A549 (cell line): ENCODE results near the gene MEI4. TPM values are rescaled to one million over a fixed set of nuclear protein-coding genes. Genes with fewer than 3 reads are reported as not detected.

Source experiments
- ATAC-seq, 2 experiments: fragments of 200-7000 bp in 1 of 2; fragments of >200 bp in 1 of 2; cut with Nextera tagmentation in 1 of 2; cut with Tn5 transposase in 1 of 2; 3 replicates each; pipeline versions ENCODE4 v1.8.0 to v1.9.1; 2018 to 2020; ENCODE audit warnings: mild to moderate bottlenecking in 1 of 2, moderate library complexity in 1 of 2
- CTCF ChIA-PET: fragments of 300-600 bp; sonication (Branson Sonifier 250); formaldehyde crosslinking; extraction: SDS; loops from one replicate; lab custom pipeline; 2021; ENCODE audit warnings: antibody characterized with exemption, inconsistent platforms; lab: Yijun Ruan, JAX
- POLR2A ChIA-PET: fragments of 350-600 bp; formaldehyde crosslinking; extraction: SDS; loops from one replicate; lab custom pipeline; 2021; ENCODE audit warnings: antibody characterized with exemption, inconsistent platforms; lab: Yijun Ruan, JAX
- DNase-seq, 2 experiments: peaks; one replicate each; pipeline versions ENCODE4 v3.0.0 to v3.0.0-alpha.2; 2011 to 2016; ENCODE audit warnings: low read depth in 1 of 2, low spot score in 1 of 2
- FAIRE-seq: peaks from 2 replicates; lab custom pipeline; 2011; peaks lifted over from hg19 to GRCh38; lab: Jason Lieb, UNC
- H3K27ac ChIP-seq, 2 experiments: fragments of >200 bp; sonication (Bioruptor Twin); formaldehyde crosslinking; 3 replicates each; pipeline ENCODE4 v1.5.1; 2016 to 2017
- H3K4me1 ChIP-seq: fragments of >200 bp; sonication (Bioruptor Twin); formaldehyde crosslinking; 3 replicates; pipeline ENCODE4 v1.6.1; 2016
- H3K4me2 ChIP-seq: fragments of >200 bp; sonication (Bioruptor Twin); formaldehyde crosslinking; 3 replicates; pipeline ENCODE4 v1.6.1; 2016
- H3K4me3 ChIP-seq: fragments of >200 bp; sonication (Bioruptor Twin); formaldehyde crosslinking; 3 replicates; pipeline ENCODE4 v1.5.1; 2016
- H3K9me3 ChIP-seq: fragments of >200 bp; sonication (Bioruptor Twin); formaldehyde crosslinking; 3 replicates; pipeline ENCODE4 v1.6.1; 2016
- BCL3 ChIP-seq: fragments of >200 bp; sonication (Bioruptor Twin); formaldehyde crosslinking; IDR thresholded peaks from 3 replicates; pipeline ENCODE4 v1.6.1; 2016
- CBX2 ChIP-seq: fragments of 200-600 bp; sonication (generic); IDR thresholded peaks from 2 replicates; pipeline ENCODE4 v1.6.1; 2016; ENCODE audit warnings: low read depth, mild to moderate bottlenecking, borderline replicate concordance
- CBX8 ChIP-seq: fragments of 200-600 bp; sonication (generic); IDR thresholded peaks from 2 replicates; pipeline ENCODE4 v1.6.1; 2016
- CTCF ChIP-seq: fragments of >200 bp; sonication (Bioruptor Twin); formaldehyde crosslinking; IDR thresholded peaks from 3 replicates; pipeline ENCODE4 v1.5.1; 2016
- EHF ChIP-seq: fragments of 250-450 bp; sonication (Bioruptor Pico); IDR thresholded peaks from 2 replicates; pipeline ENCODE4 v1.5.0; 2020; ENCODE audit warnings: mild to moderate bottlenecking
- EP300 ChIP-seq, 2 experiments: fragments of >200 bp; sonication (Bioruptor Twin); formaldehyde crosslinking; IDR thresholded peaks; 2 replicates in 1 of 2; 3 replicates in 1 of 2; pipeline ENCODE4 v1.6.1; 2016 to 2017
- FOSB ChIP-seq: fragments of 250-450 bp; sonication (Bioruptor Pico); IDR thresholded peaks from 2 replicates; pipeline ENCODE4 v1.5.0; 2020; ENCODE audit warnings: mild to moderate bottlenecking, moderate library complexity
- FOSL2 ChIP-seq, 2 experiments: fragments of 450-650 bp in 1 of 2; fragments of >200 bp in 1 of 2; sonication (Bioruptor Twin) in 1 of 2; formaldehyde crosslinking; IDR thresholded peaks; 2 replicates each; pipeline versions ENCODE4 v1.5.0 to v1.6.1; 2016 to 2020; ENCODE audit warnings: mild to moderate bottlenecking in 1 of 2, moderate library complexity in 1 of 2
- HOXB5 ChIP-seq: fragments of 250-450 bp; sonication (Bioruptor Pico); IDR thresholded peaks from 2 replicates; pipeline ENCODE4 v1.5.0; 2020; ENCODE audit warnings: mild to moderate bottlenecking, moderate library complexity
- JUNB ChIP-seq: fragments of >200 bp; sonication (Bioruptor Twin); formaldehyde crosslinking; IDR thresholded peaks from 2 replicates; pipeline ENCODE4 v1.6.1; 2016
- KDM1A ChIP-seq: fragments of 200-600 bp; sonication (generic); IDR thresholded peaks from 2 replicates; pipeline ENCODE4 v1.6.1; 2016; ENCODE audit warnings: low read depth, mild to moderate bottlenecking
- KDM5A ChIP-seq: fragments of 200-600 bp; sonication (generic); IDR thresholded peaks from 2 replicates; pipeline ENCODE4 v1.6.1; 2016; ENCODE audit warnings: antibody characterized with exemption, mild to moderate bottlenecking
- MAX ChIP-seq: IDR thresholded peaks from 2 replicates; pipeline ENCODE4 v1.6.1; 2012
- NR3C1 ChIP-seq: fragments of >200 bp; sonication (Bioruptor Twin); formaldehyde crosslinking; IDR thresholded peaks from 3 replicates; pipeline ENCODE4 v1.6.1; 2017
- PBX3 ChIP-seq: IDR thresholded peaks from 2 replicates; pipeline ENCODE4 v1.6.1; 2012
- PHF8 ChIP-seq: fragments of 200-600 bp; sonication (generic); IDR thresholded peaks from 2 replicates; pipeline ENCODE4 v1.6.1; 2016; ENCODE audit warnings: low read depth, mild to moderate bottlenecking, antibody characterized with exemption, moderate library complexity, borderline replicate concordance
- POLR2A ChIP-seq: IDR thresholded peaks from 2 replicates; pipeline ENCODE4 v1.6.1; 2012; ENCODE audit warnings: mild to moderate bottlenecking, low read length
- RAD21 ChIP-seq, 2 experiments: fragments of >200 bp in 1 of 2; sonication (Bioruptor Twin) in 1 of 2; formaldehyde crosslinking in 1 of 2; IDR thresholded peaks in 1 of 2; conservative IDR thresholded peaks in 1 of 2; 2 replicates in 1 of 2; 3 replicates in 1 of 2; pipeline ENCODE4 v1.6.1; 2012 to 2018; ENCODE audit warnings: inconsistent platforms in 1 of 2
- SREBF2 ChIP-seq: fragments of 450-650 bp; IDR thresholded peaks from 2 replicates; pipeline ENCODE4 v1.6.1; 2014; ENCODE audit warnings: mild to moderate bottlenecking, moderate library complexity
- USF2 ChIP-seq: fragments of 450-650 bp; IDR thresholded peaks from 2 replicates; pipeline ENCODE4 v1.6.1; 2014; ENCODE audit warnings: antibody characterized with exemption
- ZC3H11A ChIP-seq: fragments of 450-650 bp; IDR thresholded peaks from 2 replicates; pipeline ENCODE4 v1.6.1; 2014; ENCODE audit warnings: antibody characterized with exemption, mild to moderate bottlenecking
- ZNF302 ChIP-seq: fragments of 250-450 bp; sonication (Bioruptor Pico); IDR thresholded peaks from 2 replicates; pipeline ENCODE4 v1.9.0; 2021; ENCODE audit warnings: inconsistent platforms, mild to moderate bottlenecking, moderate library complexity
- WGBS: methylation state at CpG from one replicate; pipeline ENCODE4 v1.1.6; 2017; ENCODE audit errors: missing lambda C conversion rate; 5-methylcytosine and 5-hydroxymethylcytosine counted together
- polyA plus RNA-seq, 4 experiments: library from polyadenylated mRNA; depleted of rRNA in 3 of 4; stranded (reverse); fragments of >200 nt; fragmentation: RNase III in 1 of 4; extraction: RNeasy Plus Mini Kit Qiagen cat#74134 plus additional on column Dnase treatment in 1 of 4; gene quantifications; 2 replicates in 3 of 4; 3 replicates in 1 of 4; pipeline ENCODE4 v1.2.3, GENCODE V29; 2011 to 2017

MEI4 gene
- polyA plus RNA-seq, 2 of the 4 experiments (the other 2 are of a cell fraction), result not detected

- Histone ChIP-seq H3K4me3 (no peak overlapping the region), H3K9me3 (no peaks in the 10 kb centered on the region)
- TF ChIP-seq ZNF302 (no peak), PBX3 (no peak), PHF8 (no peak), POLR2A (no peak), CBX2 (no peak), FOSL2 (IDR thresholded peaks at IDR 0.05) (no peak), FOSL2 (CRISPR knock-in tag; IDR thresholded peaks at IDR 0.05) (no peak), CTCF (no peak), RAD21 (conservative IDR thresholded peaks at IDR 0.05 in 1 of 2, IDR thresholded peaks at IDR 0.05 in 1 of 2) (no peak), USF2 (no peak), FOSB (CRISPR knock-in tag) (no peak), HOXB5 (CRISPR knock-in tag) (no peak), SREBF2 (no peak), NR3C1 (no peak), BCL3 (no peak), JUNB (no peak), EP300 (IDR thresholded peaks at IDR 0.05) (no peak), KDM1A (no peak), ZC3H11A (no peak), CBX8 (no peak), KDM5A (no peak)
- TF ChIP-seq, all 56 proteins: peak for 0
- Histone ChIP-seq H3K4me1 (no peaks in the 10 kb centered on the region), H3K27ac (no peak overlapping the region), H3K4me2 (no peak overlapping the region)
- 100% methylated on average over 1 of the region's 1 CpG for WGBS
- ChIA-PET CTCF (no interaction called here), POLR2A (no interaction called here)
- no peak for ATAC-seq
- FAIRE-seq, result no peak
- DNase-seq, result no peak
Measured at GRCh38 chr6:77814119-77814518, 161.3 kb downstream of the MEI4 start.

GRCh38 chr6:77815531-77815930, 162.7 kb downstream of the MEI4 start:
- no peak for FAIRE-seq
- ATAC-seq, result no peak

More at GRCh38 chr6:77815531-77815930, 162.7 kb downstream of the MEI4 start:
- H3K27ac ChIP-seq, result no peak overlapping the region
- CTCF ChIA-PET, result interaction anchor here (0.5 kb wide), 1 partner anchor 1108 kb away, joined by 3 read pairs; no protein-coding TSS in a partner anchor
- no peaks in the 10 kb centered on the region for H3K9me3 ChIP-seq
- POLR2A ChIA-PET, result no interaction called here
- no peak for DNase-seq
- H3K4me1 ChIP-seq, result no peaks in the 10 kb centered on the region
- no peak for TF ChIP-seq FOSB (CRISPR knock-in tag)
- TF ChIP-seq MAX, result no peak
- no peak for TF ChIP-seq HOXB5 (CRISPR knock-in tag)
- TF ChIP-seq EHF (CRISPR knock-in tag), result no peak
- H3K4me2 ChIP-seq, result no peak overlapping the region
- H3K4me3 ChIP-seq, result no peak overlapping the region
